Activated CD8-positive, alpha-beta T cell treated with anti-CD3 and anti-CD28 coated beads, Interleukin-2, amount 10 ng/mL, durations not matched to agents 7 days and 5 days (primary cell): ENCODE measurements around the gene CA12. TPM values are rescaled to one million over a fixed set of nuclear protein-coding genes. Genes with fewer than 3 reads are reported as not detected.

Experiments
- ATAC-seq: fragments of 150-1000 bp; cut with Tn5 transposase; one replicate; pipeline ENCODE4 v1.10.0; 2021; ENCODE audit warnings: moderate library complexity
- CTCF ChIA-PET: fragments of 350-600 bp; sonication (Branson Sonifier 250); formaldehyde crosslinking; loops from one replicate; lab custom pipeline; 2021; ENCODE audit warnings: antibody characterized with exemption; lab: Charles Lee
- POLR2A ChIA-PET: fragments of 350-600 bp; sonication (Branson Sonifier 250); formaldehyde crosslinking; loops from one replicate; lab custom pipeline; 2021; ENCODE audit warnings: antibody characterized with exemption; lab: Charles Lee
- DNase-seq: peaks from one replicate; pipeline ENCODE4 v3.0.0-alpha.2; 2020
- H3K27ac Mint-ChIP-seq: one replicate; pipeline ENCODE4 v1.8.0; 2021; ENCODE audit warnings: mild to moderate bottlenecking, mixed read lengths
- H3K27me3 Mint-ChIP-seq: one replicate; pipeline ENCODE4 v1.8.0; 2021; ENCODE audit warnings: low read depth, mixed read lengths
- H3K36me3 Mint-ChIP-seq: one replicate; pipeline ENCODE4 v1.8.0; 2021; ENCODE audit warnings: low read depth, mixed read lengths
- H3K4me1 Mint-ChIP-seq: one replicate; pipeline ENCODE4 v1.8.0; 2021; ENCODE audit warnings: low read depth, mixed read lengths
- H3K4me3 Mint-ChIP-seq: one replicate; pipeline ENCODE4 v1.8.0; 2021; ENCODE audit warnings: mild to moderate bottlenecking, mixed read lengths
- H3K9me3 Mint-ChIP-seq: one replicate; pipeline ENCODE4 v1.8.0; 2022; ENCODE audit warnings: mixed read lengths; ENCODE audit not compliant: insufficient read depth
- total RNA-seq, 2 experiments: library from RNA; stranded (reverse); gene quantifications; one replicate each; pipeline ENCODE4 v1.2.3, GENCODE V29; 2021

CA12 gene
- total RNA-seq, 2 experiments from 2014 or later, result not detected

- no peak overlapping the region for H3K27ac Mint-ChIP-seq
- H3K9me3 Mint-ChIP-seq, result no peaks in the 10 kb centered on the region
- H3K36me3 Mint-ChIP-seq, result no peaks in the 10 kb centered on the region
- H3K27me3 Mint-ChIP-seq, result no peaks in the 10 kb centered on the region
- ChIA-PET CTCF (no interaction called here), POLR2A (no interaction called here)
- no peak overlapping the region for H3K4me3 Mint-ChIP-seq
- DNase-seq, result no peak
- H3K4me1 Mint-ChIP-seq, result no peaks in the 10 kb centered on the region
- no peak for ATAC-seq
Observed at GRCh38 chr15:63308491-63308890, 73.2 kb downstream of the CA12 start.

DNA sequence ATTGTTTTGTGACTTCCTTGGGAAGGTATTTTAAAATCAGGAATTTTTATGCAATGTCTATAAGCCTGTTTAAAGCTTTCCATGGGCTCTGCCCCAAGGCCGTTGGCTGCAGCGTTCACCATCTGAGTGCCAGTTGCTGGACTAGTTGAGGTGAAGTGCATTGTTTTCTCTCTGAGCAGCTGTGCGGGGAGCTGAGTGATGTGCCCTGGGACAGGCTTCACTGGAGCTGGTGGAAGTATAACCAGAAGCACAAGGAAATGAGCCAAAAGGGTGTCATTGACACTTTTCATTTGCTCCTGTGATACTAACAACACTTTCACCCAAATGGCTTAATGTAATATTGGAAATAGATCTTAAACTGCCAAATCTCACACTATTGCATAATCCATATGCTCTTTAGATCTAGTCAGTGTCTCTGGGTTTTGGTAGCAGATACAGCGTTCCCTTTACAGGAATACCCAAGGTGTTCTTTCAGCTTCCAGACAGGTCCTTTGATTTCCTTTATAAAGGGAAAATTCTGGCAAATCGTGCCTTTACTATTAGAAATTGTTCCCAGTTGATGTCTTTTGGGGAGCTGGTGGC lies 75.1 kb downstream of the CA12 start:
- no peak overlapping the region for H3K4me3 Mint-ChIP-seq
- H3K27me3 Mint-ChIP-seq, result no peaks in the 10 kb centered on the region
- no peak overlapping the region for H3K27ac Mint-ChIP-seq
- ATAC-seq, result no peak
- POLR2A ChIA-PET, result no interaction called here
- DNase-seq, result no peak
- H3K9me3 Mint-ChIP-seq, result no peaks in the 10 kb centered on the region
- CTCF ChIA-PET, result interaction anchor here (1.1 to 1.4 kb wide), 2 partner anchors 8 to 18 kb away, joined by 3 to 4 read pairs; no protein-coding TSS in a partner anchor
- H3K36me3 Mint-ChIP-seq, result no peaks in the 10 kb centered on the region
- no peaks in the 10 kb centered on the region for H3K4me1 Mint-ChIP-seq

GRCh38 chr15:63305260-63305659 lies 76.4 kb downstream of the CA12 start:
- no peaks in the 10 kb centered on the region for H3K27me3 Mint-ChIP-seq
- DNase-seq (no peak), ATAC-seq (no peak)
- H3K9me3 Mint-ChIP-seq, result no peaks in the 10 kb centered on the region
- no peak overlapping the region for H3K27ac Mint-ChIP-seq
- H3K36me3 Mint-ChIP-seq, result no peaks in the 10 kb centered on the region
- no peak overlapping the region for H3K4me3 Mint-ChIP-seq
- H3K4me1 Mint-ChIP-seq, result no peaks in the 10 kb centered on the region
- CTCF ChIA-PET, result interaction anchor here (1.0 kb wide), 1 partner anchor 258 kb away, joined by 3 read pairs; no protein-coding TSS in a partner anchor
- POLR2A ChIA-PET, result no interaction called here

DNA sequence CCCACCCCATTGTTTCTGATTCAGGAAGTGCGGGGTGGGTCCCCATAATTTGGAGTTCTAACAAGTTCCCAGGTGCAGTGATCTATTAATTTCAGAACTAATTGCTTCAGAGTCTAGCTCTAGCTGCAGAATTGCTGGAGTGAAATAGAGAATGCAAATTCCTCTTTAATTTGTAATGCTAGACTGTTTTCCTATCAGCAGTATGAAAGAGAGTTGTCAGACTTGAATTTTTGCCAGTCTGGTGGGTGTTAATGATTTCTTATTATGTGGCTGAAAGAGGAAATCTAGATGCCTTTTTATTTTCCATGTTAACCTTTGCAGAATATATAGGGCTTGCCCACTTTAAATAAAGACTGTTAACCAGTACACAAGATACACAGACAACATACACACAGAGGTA lies 80.6 kb downstream of the CA12 start:
- H3K9me3 Mint-ChIP-seq, result no peaks in the 10 kb centered on the region
- H3K27me3 Mint-ChIP-seq, result no peaks in the 10 kb centered on the region
- CTCF ChIA-PET, result no interaction called here
- H3K4me1 Mint-ChIP-seq, result peaks cover 6% of the 10 kb centered on the region
- H3K4me3 Mint-ChIP-seq, result no peak overlapping the region
- ATAC-seq (no peak), DNase-seq (no peak)
- no peak overlapping the region for H3K27ac Mint-ChIP-seq
- H3K36me3 Mint-ChIP-seq, result no peaks in the 10 kb centered on the region
- POLR2A ChIA-PET, result no interaction called here

- H3K4me1 Mint-ChIP-seq, result peaks cover 15% of the 10 kb centered on the region
- H3K27me3 Mint-ChIP-seq, result no peaks in the 10 kb centered on the region
- no peak overlapping the region for H3K4me3 Mint-ChIP-seq
- no peaks in the 10 kb centered on the region for H3K9me3 Mint-ChIP-seq
- no peak for DNase-seq
- CTCF ChIA-PET, result no interaction called here
- H3K36me3 Mint-ChIP-seq, result no peaks in the 10 kb centered on the region
- ATAC-seq, result no peak
- H3K27ac Mint-ChIP-seq, result no peak overlapping the region
- POLR2A ChIA-PET, result no interaction called here
Observed at GRCh38 chr15:63299943-63300575, 81.6 kb downstream of the CA12 start.

- ATAC-seq, result no peak
- POLR2A ChIA-PET, result interaction anchor here (0.6 kb wide), 1 partner anchor 109 kb away, joined by 3 read pairs; no protein-coding TSS in a partner anchor
Observed at GRCh38 chr15:63296195-63296594, 85.5 kb downstream of the CA12 start.

GRCh38 chr15:63295341-63295740 lies 86.3 kb downstream of the CA12 start:
- Mint-ChIP-seq H3K9me3 (no peaks in the 10 kb centered on the region), H3K27ac (no peak overlapping the region), H3K4me1 (peaks cover 15% of the 10 kb centered on the region), H3K4me3 (no peak overlapping the region), H3K27me3 (no peaks in the 10 kb centered on the region), H3K36me3 (no peaks in the 10 kb centered on the region)
- no peak for DNase-seq
- no peak for ATAC-seq
- ChIA-PET POLR2A (no interaction called here), CTCF (interaction anchor here (1.7 kb wide), 1 partner anchor 171 kb away, joined by 4 read pairs; no protein-coding TSS in a partner anchor)

More at GRCh38 chr15:63296195-63296594, 85.5 kb downstream of the CA12 start:
- Mint-ChIP-seq H3K4me3 (no peak overlapping the region), H3K36me3 (no peaks in the 10 kb centered on the region), H3K9me3 (no peaks in the 10 kb centered on the region), H3K27ac (no peak overlapping the region), H3K27me3 (no peaks in the 10 kb centered on the region), H3K4me1 (peaks cover 15% of the 10 kb centered on the region)
- DNase-seq, result no peak
- CTCF ChIA-PET, result interaction anchor here (1.6 to 2.6 kb wide), 2 partner anchors 8 to 141 kb away, joined by 3 to 10 read pairs; no protein-coding TSS in a partner anchor

DNA sequence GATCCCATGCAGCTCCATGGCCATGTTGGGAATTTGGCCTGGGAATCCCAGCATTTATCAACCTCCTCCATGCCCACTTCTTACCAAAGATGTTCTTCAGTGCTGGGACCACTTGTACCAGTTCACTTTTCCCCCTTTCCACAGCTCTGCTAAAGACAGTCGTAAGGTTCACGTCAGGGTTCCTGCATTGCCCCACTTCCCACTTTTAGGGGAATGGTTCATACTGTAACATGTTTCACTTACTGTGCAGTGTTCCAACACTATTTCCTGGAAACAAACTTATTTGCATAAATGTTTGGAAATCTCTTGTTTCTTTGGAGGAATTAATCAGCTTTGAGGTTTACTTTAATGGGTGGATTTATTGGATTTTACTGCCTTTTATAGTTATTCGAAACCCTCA lies 87.3 kb downstream of the CA12 start:
- Mint-ChIP-seq H3K36me3 (no peaks in the 10 kb centered on the region), H3K27me3 (no peaks in the 10 kb centered on the region), H3K4me3 (no peak overlapping the region), H3K9me3 (no peaks in the 10 kb centered on the region), H3K27ac (no peak overlapping the region), H3K4me1 (peaks cover 15% of the 10 kb centered on the region)
- CTCF ChIA-PET, result interaction anchor here (0.7 to 1.7 kb wide), 2 partner anchors 128 to 172 kb away, joined by 3 to 4 read pairs; no protein-coding TSS in a partner anchor
- DNase-seq (no peak), ATAC-seq (no peak)
- POLR2A ChIA-PET, result interaction anchor here (0.5 kb wide), 1 partner anchor 792 kb away, joined by 5 read pairs; no protein-coding TSS in a partner anchor

DNA sequence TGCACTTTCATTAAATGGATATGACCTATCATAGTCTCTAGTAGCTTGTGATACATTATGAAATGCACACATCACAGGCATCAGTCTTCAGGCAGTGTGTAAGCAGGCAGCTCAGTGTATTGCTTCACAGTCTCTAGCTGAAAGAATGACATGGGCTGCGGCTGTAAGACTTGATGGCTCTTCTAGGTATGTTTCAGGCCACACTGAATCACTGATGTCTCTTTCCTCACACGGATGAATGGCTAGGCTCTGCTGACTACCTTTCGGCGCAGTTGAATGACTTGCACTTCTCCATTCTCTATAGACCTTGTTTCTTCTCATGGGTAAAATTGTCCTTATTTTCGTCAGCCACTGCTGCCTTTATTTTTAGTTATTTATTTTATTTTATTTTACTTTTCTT lies 88.9 kb downstream of the CA12 start:
- ATAC-seq (no peak), DNase-seq (no peak)
- Mint-ChIP-seq H3K4me1 (peaks cover 23% of the 10 kb centered on the region), H3K27ac (no peak overlapping the region), H3K4me3 (no peak overlapping the region), H3K36me3 (peaks cover 5% of the 10 kb centered on the region), H3K27me3 (no peaks in the 10 kb centered on the region), H3K9me3 (no peaks in the 10 kb centered on the region)
- POLR2A ChIA-PET, result interaction anchor here (0.6 kb wide), 1 partner anchor 319 kb away, joined by 3 read pairs; no protein-coding TSS in a partner anchor
- CTCF ChIA-PET, result interaction anchor here (0.9 to 1.1 kb wide), 3 partner anchors 144 to 775 kb away, joined by 3 to 4 read pairs (median 3); no protein-coding TSS in a partner anchor

- Mint-ChIP-seq H3K4me1 (peaks cover 23% of the 10 kb centered on the region), H3K36me3 (peaks cover 7% of the 10 kb centered on the region), H3K9me3 (no peaks in the 10 kb centered on the region), H3K27me3 (no peaks in the 10 kb centered on the region), H3K27ac (no peak overlapping the region), H3K4me3 (no peak overlapping the region)
- CTCF ChIA-PET, result interaction anchor here (0.9 to 1.4 kb wide), 5 partner anchors 12 to 776 kb away, joined by 3 to 5 read pairs (median 3); no protein-coding TSS in a partner anchor
- no peak for DNase-seq
- ATAC-seq, result no peak
- POLR2A ChIA-PET, result interaction anchor here (0.6 to 1.3 kb wide), 2 partner anchors 100 to 319 kb away, joined by 3 read pairs; no protein-coding TSS in a partner anchor
Observed at GRCh38 chr15:63292241-63292640, 89.4 kb downstream of the CA12 start.

DNA sequence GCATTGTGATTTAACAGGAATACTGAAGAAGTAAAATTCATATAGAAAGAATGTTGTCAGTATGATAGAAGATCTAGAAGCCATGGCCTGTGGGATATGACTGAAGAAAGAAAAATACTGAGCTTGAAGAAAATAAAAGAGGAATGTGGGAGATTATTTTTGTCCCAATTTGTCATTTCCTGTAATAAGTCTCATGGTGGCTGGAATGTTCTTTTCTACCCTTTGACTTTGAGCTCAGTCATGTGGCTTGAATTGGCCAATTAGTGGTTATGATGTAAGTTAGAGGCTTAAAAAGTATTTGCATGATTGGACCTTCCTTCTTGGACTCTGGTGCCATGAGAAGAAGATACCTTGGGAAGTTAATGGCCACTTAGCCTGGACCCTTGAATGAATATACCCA lies 90.1 kb downstream of the CA12 start:
- no peaks in the 10 kb centered on the region for H3K27me3 Mint-ChIP-seq
- CTCF ChIA-PET, result interaction anchor here (0.5 to 5.1 kb wide), 10 partner anchors 11 to 747 kb away, joined by 3 to 41 read pairs (median 3); no protein-coding TSS in a partner anchor

More for the DNA sequence above, 90.1 kb downstream of the CA12 start:
- POLR2A ChIA-PET, result interaction anchor here (1.3 kb wide), 1 partner anchor 99 kb away, joined by 3 read pairs; no protein-coding TSS in a partner anchor
- Mint-ChIP-seq H3K27ac (no peak overlapping the region), H3K9me3 (no peaks in the 10 kb centered on the region), H3K4me1 (peaks cover 21% of the 10 kb centered on the region), H3K4me3 (no peak overlapping the region), H3K36me3 (peaks cover 7% of the 10 kb centered on the region)
- DNase-seq (no peak), ATAC-seq (no peak)
